DOHH2 (cell line): ENCODE results near the gene RALGAPB.

ENCODE experiments used
- EZH2phosphoT487 ChIP-seq: fragments of 200-600 bp; sonication (generic); IDR thresholded peaks from 2 replicates; pipeline ENCODE4 v1.6.1; 2017; ENCODE audit warnings: borderline replicate concordance, mild to moderate bottlenecking, antibody characterized with exemption, low read length, moderate library complexity, mixed read lengths
- TF ChIP-seq, protein P1 (sequence below): fragments of 200-600 bp; sonication (generic); IDR thresholded peaks from one replicate; pipeline ENCODE4 v1.5.1; 2014; ENCODE audit warnings: antibody characterized with exemption, mild to moderate bottlenecking, low read depth, low read length; ENCODE audit not compliant: poor library complexity, severe bottlenecking

DNA sequence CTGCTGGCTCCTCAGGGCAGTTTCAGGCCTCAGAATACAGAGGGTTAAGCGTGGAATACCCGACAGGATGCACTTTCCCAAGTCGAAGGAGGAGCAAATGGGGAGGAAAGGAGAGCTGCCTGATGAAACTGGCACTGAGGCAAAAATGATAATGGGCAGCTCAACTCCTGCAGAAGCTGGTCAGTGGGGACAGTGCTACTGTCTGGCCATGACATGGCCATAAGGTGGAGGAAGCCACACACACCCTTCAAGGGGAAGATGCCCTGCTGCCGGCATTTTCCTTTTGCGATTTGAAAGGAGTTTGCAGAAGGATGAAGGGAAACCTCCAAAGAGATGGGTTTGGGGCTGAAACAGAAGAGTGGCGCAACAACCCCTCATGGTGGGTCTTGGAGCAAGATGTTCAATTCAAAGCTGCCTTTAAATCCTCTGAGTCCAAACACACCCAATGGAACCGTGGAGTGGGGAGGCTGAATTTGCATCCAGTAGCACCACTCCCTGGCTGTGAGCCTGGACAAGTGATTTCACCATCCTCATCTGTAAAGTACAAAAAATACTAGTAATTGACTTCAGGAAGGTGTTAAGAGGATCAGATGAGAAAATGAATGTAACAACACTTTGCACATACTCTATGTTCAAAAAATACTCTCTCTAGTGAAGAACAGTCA, 111.6 kb downstream of the RALGAPB start:
- TF ChIP-seq, protein P1, sequence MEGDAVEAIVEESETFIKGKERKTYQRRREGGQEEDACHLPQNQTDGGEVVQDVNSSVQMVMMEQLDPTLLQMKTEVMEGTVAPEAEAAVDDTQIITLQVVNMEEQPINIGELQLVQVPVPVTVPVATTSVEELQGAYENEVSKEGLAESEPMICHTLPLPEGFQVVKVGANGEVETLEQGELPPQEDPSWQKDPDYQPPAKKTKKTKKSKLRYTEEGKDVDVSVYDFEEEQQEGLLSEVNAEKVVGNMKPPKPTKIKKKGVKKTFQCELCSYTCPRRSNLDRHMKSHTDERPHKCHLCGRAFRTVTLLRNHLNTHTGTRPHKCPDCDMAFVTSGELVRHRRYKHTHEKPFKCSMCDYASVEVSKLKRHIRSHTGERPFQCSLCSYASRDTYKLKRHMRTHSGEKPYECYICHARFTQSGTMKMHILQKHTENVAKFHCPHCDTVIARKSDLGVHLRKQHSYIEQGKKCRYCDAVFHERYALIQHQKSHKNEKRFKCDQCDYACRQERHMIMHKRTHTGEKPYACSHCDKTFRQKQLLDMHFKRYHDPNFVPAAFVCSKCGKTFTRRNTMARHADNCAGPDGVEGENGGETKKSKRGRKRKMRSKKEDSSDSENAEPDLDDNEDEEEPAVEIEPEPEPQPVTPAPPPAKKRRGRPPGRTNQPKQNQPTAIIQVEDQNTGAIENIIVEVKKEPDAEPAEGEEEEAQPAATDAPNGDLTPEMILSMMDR = no peak
- no peak for TF ChIP-seq EZH2phosphoT487
